ENCODE data around the gene AXL. TPM values are rescaled to one million over a fixed set of nuclear protein-coding genes. Genes with fewer than 3 reads are reported as not detected.

The AXL gene
- total and polyA plus RNA-seq, 9 of the 15 experiments (the other 6 are each of a cell fraction or from before 2014, with no cell fraction given), result 0.80 to 6.6 (median 1.6) TPM

- TF ChIP-seq ZBTB5 (IDR thresholded peaks at IDR 0.05), result 0 out of 2 replicates have a peak, but pooled peaks have one; percentile 13
- no peak for TF ChIP-seq ZNF24 (IDR thresholded peaks at IDR 0.05)
- peak; percentile 50; the same call in 1 of the 2 replicates for TF ChIP-seq HNRNPL (IDR thresholded peaks at IDR 0.05; ENCODE audit: low read depth, low read length)
- TF ChIP-seq GATA2 (CRISPR knock-in tag; IDR thresholded peaks at IDR 0.05), result no peak
- TF ChIP-seq ETS1 (conservative IDR thresholded peaks at IDR 0.05; ENCODE audit: control insufficient read depth, low read depth, low read length), result no peak
- TF ChIP-seq ASH1L (IDR thresholded peaks at IDR 0.05; ENCODE audit: borderline replicate concordance, low read depth, partially characterized antibody), result no peak
- no peak for TF ChIP-seq JUN (IDR thresholded peaks at IDR 0.05; ENCODE audit: borderline replicate concordance, low read depth, low read length)
- no peak for TF ChIP-seq JUN (CRISPR knock-in tag; IDR thresholded peaks at IDR 0.05; ENCODE audit: borderline replicate concordance)
- no peak for TF ChIP-seq ZNF175 (CRISPR knock-in tag; IDR thresholded peaks at IDR 0.05; ENCODE audit: low read depth)
- TF ChIP-seq CBFB (CRISPR knock-in tag; IDR thresholded peaks at IDR 0.05), result no peak
- TF ChIP-seq, protein P1, sequence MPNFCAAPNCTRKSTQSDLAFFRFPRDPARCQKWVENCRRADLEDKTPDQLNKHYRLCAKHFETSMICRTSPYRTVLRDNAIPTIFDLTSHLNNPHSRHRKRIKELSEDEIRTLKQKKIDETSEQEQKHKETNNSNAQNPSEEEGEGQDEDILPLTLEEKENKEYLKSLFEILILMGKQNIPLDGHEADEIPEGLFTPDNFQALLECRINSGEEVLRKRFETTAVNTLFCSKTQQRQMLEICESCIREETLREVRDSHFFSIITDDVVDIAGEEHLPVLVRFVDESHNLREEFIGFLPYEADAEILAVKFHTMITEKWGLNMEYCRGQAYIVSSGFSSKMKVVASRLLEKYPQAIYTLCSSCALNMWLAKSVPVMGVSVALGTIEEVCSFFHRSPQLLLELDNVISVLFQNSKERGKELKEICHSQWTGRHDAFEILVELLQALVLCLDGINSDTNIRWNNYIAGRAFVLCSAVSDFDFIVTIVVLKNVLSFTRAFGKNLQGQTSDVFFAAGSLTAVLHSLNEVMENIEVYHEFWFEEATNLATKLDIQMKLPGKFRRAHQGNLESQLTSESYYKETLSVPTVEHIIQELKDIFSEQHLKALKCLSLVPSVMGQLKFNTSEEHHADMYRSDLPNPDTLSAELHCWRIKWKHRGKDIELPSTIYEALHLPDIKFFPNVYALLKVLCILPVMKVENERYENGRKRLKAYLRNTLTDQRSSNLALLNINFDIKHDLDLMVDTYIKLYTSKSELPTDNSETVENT (CRISPR knock-in tag; IDR thresholded peaks at IDR 0.05), result no peak
- no peak for TF ChIP-seq RBM15 (IDR thresholded peaks at IDR 0.05; ENCODE audit: insufficient read depth, low read length)
- no peak for TF ChIP-seq BHLHE40 (IDR thresholded peaks at IDR 0.05; ENCODE audit: low read length)
- no peak for TF ChIP-seq ZBTB26 (CRISPR knock-in tag; IDR thresholded peaks at IDR 0.05)
- no peak for TF ChIP-seq KDM4B (IDR thresholded peaks at IDR 0.05; ENCODE audit: borderline replicate concordance in 2 of 2, low read depth in 1 of 2)
- 0 out of 2 replicates have a peak, but pooled peaks have one; percentile 8 for TF ChIP-seq HDAC2 (IDR thresholded peaks at IDR 0.05)
- TF ChIP-seq ZNF143 (CRISPR knock-in tag; IDR thresholded peaks at IDR 0.05), result no peak
- peak; percentile 35; the same call in 1 of the 2 replicates for TF ChIP-seq EGR1 (conservative IDR thresholded peaks at IDR 0.05)
- TF ChIP-seq, protein P2, sequence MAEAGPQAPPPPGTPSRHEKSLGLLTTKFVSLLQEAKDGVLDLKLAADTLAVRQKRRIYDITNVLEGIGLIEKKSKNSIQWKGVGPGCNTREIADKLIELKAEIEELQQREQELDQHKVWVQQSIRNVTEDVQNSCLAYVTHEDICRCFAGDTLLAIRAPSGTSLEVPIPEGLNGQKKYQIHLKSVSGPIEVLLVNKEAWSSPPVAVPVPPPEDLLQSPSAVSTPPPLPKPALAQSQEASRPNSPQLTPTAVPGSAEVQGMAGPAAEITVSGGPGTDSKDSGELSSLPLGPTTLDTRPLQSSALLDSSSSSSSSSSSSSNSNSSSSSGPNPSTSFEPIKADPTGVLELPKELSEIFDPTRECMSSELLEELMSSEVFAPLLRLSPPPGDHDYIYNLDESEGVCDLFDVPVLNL (CRISPR knock-in tag; IDR thresholded peaks at IDR 0.05; ENCODE audit: low read depth), result no peak
- TF ChIP-seq DNMT1 (IDR thresholded peaks at IDR 0.05), result no peak
These were observed at the start of gene AXL (continued) for GRCh38 chr19:41218615-41219507.
